ENCODE measurements around the gene TCERG1L.

TCERG1L gene

DNA sequence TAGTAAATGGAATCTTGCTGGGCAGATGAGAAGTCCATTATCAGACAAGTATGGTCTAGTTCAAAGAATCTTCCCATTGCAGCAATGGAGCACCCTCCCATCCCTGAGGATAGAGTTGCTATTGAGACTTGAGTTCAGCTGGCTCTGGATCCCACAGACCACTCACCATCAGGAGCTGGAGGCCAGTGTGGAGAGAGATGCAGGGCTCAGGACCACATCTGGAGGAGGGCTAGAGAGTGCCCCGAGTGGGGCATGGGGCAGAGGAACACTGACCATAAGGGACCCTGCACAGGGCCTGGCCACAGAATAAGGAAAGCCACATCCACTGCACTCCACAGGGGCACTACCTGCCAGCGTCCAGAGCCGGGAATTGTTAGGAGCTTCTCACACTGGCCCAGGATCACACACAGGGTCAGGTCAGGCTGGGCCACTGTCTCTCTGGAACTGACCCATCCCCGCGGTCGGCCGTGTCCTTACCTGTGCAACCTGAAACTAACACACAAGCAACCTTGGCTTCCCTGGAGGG is 41.3 kb upstream of the TCERG1L start:
- TF ChIP-seq, protein P1, sequence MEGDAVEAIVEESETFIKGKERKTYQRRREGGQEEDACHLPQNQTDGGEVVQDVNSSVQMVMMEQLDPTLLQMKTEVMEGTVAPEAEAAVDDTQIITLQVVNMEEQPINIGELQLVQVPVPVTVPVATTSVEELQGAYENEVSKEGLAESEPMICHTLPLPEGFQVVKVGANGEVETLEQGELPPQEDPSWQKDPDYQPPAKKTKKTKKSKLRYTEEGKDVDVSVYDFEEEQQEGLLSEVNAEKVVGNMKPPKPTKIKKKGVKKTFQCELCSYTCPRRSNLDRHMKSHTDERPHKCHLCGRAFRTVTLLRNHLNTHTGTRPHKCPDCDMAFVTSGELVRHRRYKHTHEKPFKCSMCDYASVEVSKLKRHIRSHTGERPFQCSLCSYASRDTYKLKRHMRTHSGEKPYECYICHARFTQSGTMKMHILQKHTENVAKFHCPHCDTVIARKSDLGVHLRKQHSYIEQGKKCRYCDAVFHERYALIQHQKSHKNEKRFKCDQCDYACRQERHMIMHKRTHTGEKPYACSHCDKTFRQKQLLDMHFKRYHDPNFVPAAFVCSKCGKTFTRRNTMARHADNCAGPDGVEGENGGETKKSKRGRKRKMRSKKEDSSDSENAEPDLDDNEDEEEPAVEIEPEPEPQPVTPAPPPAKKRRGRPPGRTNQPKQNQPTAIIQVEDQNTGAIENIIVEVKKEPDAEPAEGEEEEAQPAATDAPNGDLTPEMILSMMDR (IDR thresholded peaks at IDR 0.05; ENCODE audit: borderline replicate concordance, control extremely low read depth, extremely low read depth, insufficient read depth, missing control alignments), result no peak
- DNase-seq (ENCODE audit: low spot score), result no peak
- in situ Hi-C loops (cut with MboI; ENCODE audit: low sequenced_read_pairs, unreplicated experiment), result no loop called here

DNA sequence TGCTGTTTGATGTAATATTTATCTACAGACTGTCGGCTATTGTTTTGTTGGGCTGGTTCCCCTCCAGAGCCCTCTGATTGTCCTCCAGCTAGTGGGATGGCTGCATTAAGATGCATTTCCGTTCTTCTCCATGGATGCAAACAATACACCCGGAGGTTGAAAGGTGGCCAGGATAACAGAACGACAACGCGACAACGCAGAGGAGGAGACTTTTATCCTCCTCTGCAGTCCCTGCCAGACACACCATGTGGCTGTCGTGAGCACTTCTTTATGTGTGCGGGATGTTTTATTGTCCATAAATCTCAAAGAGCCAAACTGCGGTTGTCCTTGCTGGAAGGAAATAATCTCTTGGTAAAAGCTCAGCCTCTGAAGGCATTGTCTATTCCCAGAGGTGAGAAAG is 39.1 kb upstream of the TCERG1L start:
- no peak for DNase-seq (ENCODE audit: low spot score)
- TF ChIP-seq, protein P1 (IDR thresholded peaks at IDR 0.05; ENCODE audit: borderline replicate concordance, control extremely low read depth, extremely low read depth, insufficient read depth, missing control alignments), result no peak
- in situ Hi-C loops (cut with MboI; ENCODE audit: low sequenced_read_pairs, unreplicated experiment), result no loop called here

DNA sequence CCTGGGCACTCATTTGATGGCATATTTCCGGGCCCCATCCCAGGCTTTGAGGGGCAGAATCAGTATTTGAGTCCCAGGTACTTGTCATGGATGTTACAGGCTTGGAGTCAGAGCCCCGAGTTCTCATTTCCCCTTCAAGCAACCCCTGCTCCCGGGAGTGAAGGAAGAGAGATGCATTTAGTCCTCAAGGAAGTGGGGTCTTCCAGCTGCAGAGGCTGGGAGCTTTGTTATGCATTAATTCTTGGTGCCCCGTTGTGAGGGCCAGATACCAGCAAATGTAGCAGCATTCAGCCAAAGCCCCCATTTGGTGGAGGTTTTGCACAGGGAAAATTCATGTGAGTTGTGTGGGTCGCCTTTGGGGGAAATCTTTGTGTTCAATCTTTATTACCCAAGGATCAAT is 38.7 kb upstream of the TCERG1L start:
- in situ Hi-C loops (cut with MboI; ENCODE audit: low sequenced_read_pairs, unreplicated experiment), result no loop called here
- DNase-seq (ENCODE audit: low spot score), result no peak
- TF ChIP-seq, protein P1 (IDR thresholded peaks at IDR 0.05; ENCODE audit: borderline replicate concordance, control extremely low read depth, extremely low read depth, insufficient read depth, missing control alignments), result no peak

DNA sequence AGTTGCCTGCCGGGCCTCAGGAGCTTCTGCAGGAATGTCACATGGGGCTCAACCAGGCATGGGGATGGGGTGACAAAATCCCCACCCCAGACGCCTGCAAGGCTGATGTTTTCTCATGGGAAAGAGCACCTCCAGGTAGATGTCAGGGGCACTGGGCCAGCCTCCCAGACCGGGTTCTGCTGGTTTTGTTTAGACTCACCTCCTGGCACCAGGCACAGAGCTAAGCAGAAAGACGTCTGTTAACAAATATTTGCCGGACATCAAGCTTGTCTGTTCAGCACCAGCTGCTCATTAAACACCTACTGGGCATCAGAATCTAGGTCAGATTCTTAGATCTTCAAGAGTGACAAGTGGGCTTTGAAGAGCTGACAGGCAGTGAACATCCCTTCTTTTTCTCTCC is 34.9 kb upstream of the TCERG1L start:
- no peak for DNase-seq (ENCODE audit: low spot score)
- in situ Hi-C loops (cut with MboI; ENCODE audit: low sequenced_read_pairs, unreplicated experiment), result no loop called here
- TF ChIP-seq, protein P1 (IDR thresholded peaks at IDR 0.05; ENCODE audit: borderline replicate concordance, control extremely low read depth, extremely low read depth, insufficient read depth, missing control alignments), result no peak

DNA sequence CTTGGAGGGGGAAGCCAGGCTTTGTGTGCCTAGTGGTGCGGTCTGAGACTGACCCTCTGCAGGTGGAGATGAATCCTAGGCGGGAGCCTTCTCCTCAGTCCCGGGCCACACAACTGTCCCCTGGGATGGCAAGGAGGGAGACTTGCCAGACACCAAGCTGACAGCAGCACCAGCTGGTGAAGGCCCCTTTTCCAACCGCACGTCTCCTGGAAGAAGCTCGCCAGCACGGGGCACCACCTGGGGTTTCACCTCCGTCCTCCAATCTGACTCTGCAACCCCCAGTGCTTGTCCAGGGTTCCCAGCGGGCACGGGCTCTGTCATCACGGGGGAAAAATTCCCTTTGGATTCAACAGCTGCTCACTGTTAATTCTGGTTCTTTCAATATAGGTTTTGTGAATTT is 34.2 kb upstream of the TCERG1L start:
- TF ChIP-seq, protein P1 (IDR thresholded peaks at IDR 0.05; ENCODE audit: borderline replicate concordance, control extremely low read depth, extremely low read depth, insufficient read depth, missing control alignments), result no peak
- DNase-seq (ENCODE audit: low spot score), result no peak
- in situ Hi-C loops (cut with MboI; ENCODE audit: low sequenced_read_pairs, unreplicated experiment), result no loop called here

DNA sequence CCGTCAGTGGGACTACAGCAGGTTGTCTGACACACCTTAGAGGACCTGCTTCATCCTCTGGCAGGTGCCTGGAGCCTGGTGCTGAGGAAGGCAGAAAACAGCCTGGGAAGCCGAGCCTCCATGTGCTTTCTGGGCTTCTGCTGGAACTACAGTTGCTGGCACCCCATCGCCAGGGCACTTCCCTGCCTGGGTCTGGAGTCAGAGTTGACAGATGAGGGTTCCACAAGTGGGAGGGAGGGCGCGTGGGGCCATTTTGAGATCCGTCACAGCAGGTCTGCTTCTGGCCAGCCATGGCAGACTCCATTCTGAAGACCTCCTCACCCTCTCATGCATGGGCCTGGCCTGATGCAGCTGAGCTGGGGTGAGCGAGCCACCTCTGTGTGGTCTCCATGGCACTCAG is 33.2 kb upstream of the TCERG1L start:
- DNase-seq (ENCODE audit: low spot score), result no peak
- TF ChIP-seq, protein P1 (IDR thresholded peaks at IDR 0.05; ENCODE audit: borderline replicate concordance, control extremely low read depth, extremely low read depth, insufficient read depth, missing control alignments), result no peak
- in situ Hi-C loops (cut with MboI; ENCODE audit: low sequenced_read_pairs, unreplicated experiment), result no loop called here

DNA sequence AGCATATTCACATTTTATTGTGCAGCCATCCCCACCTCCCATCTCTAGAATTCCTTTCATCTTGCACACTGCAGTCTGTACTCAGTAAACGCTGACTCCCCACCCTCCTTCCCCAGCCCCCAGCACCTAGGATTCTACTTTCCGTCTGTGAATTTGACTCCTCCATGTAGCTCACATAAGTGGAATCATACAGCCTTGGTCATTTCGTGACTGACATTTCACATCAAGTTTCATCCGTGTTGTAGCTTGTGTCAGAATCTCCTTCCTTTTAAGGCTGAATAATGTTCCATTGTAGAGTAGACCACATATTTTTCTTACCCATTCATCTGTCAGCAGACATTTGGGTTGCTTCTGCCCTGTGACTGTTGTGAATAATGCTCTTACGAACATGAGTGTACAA is 26.2 kb upstream of the TCERG1L start:
- in situ Hi-C loops (cut with MboI; ENCODE audit: low sequenced_read_pairs, unreplicated experiment), result no loop called here
- TF ChIP-seq, protein P1 (IDR thresholded peaks at IDR 0.05; ENCODE audit: borderline replicate concordance, control extremely low read depth, extremely low read depth, insufficient read depth, missing control alignments), result no peak
- no peak for DNase-seq (ENCODE audit: low spot score)

Data from GM13976 (cell line).